Colonic mucosa (tissue), 4 donors: ENCODE results near the gene AFF3. TPM values are rescaled to one million over a fixed set of nuclear protein-coding genes. Genes with fewer than 3 reads are reported as not detected.

ENCODE experiments used
- DNase-seq: peaks from one replicate; pipeline ENCODE4 v3.0.0-alpha.2; 2020
- H3K27ac ChIP-seq: fragments of 200-600 bp; one replicate; pipeline ENCODE4 v1.8.0; 2021
- H3K27me3 ChIP-seq: fragments of 200-600 bp; one replicate; pipeline ENCODE4 v1.8.0; 2021
- H3K36me3 ChIP-seq: fragments of 200-600 bp; one replicate; pipeline ENCODE4 v1.8.0; 2021
- H3K4me1 ChIP-seq: fragments of 200-600 bp; one replicate; pipeline ENCODE4 v1.8.0; 2021; ENCODE audit warnings: mild to moderate bottlenecking
- H3K4me3 ChIP-seq: fragments of 200-600 bp; one replicate; pipeline ENCODE4 v1.8.0; 2021
- H3K9ac ChIP-seq, 2 donors: one replicate each; pipeline ENCODE4 v1.7.0; 2013; ENCODE audit warnings: control low read depth in 2 of 2, low read depth in 2 of 2, low read length in 2 of 2
- H3K9me3 ChIP-seq: fragments of 200-600 bp; one replicate; pipeline ENCODE4 v1.8.0; 2021
- intact Hi-C: fragments of 100-400 bp; cut with DNase I; formaldehyde crosslinking; loops from one replicate; pipeline ENCODE4 v1.14.1; 2022
- total RNA-seq, 2 donors: library from RNA; stranded (reverse); fragmentation: NEBNext Ultra II Directional in 1 of 2; extraction: Animal tissue kit (Norgen Biotek cat#: 25700) in 1 of 2; gene quantifications; one replicate each; pipeline ENCODE4 v1.2.1, GENCODE V29; 2021
- TF ChIP-seq, protein P1 (sequence below): fragments of 200-600 bp; IDR thresholded peaks from one replicate; pipeline ENCODE4 v1.8.0; 2022; ENCODE audit warnings: antibody characterized with exemption, mild to moderate bottlenecking
- donor health status: healthy.
- donor health status: DM: no; HTN: no; CAD: no.
- donor health status: DM: no; HTN: no; CAD: no.

The AFF3 gene
- total RNA-seq, 2 donors from 2014 or later = 0.86 to 2.6 TPM

DNA sequence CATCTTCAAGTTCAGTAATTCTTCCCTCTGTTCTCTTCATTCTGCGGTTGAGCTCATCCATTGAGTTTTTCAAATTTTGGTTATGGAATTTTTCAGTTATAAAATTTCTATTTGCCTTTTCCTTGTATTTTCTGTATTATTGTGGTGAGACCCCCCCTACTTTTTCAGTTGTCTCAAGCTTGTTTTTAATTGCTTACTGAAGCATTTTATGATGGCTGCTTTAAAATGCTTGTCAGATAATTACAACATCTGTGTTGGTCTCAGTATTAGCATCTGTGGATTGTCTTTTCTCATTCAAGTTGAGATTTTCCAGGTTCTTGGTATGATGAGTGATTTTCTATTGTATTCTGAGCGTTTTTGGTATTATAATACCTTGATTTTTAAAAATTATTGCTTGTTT is 531.4 kb downstream of the AFF3 start:
- Histone ChIP-seq H3K4me1 (no peaks in the 10 kb centered on the region), H3K9me3 (no peaks in the 10 kb centered on the region), H3K27me3 (no peaks in the 10 kb centered on the region), H3K9ac (no peak overlapping the region), H3K36me3 (no peaks in the 10 kb centered on the region), H3K4me3 (no peak overlapping the region), H3K27ac (no peak overlapping the region)
- DNase-seq = no peak
- TF ChIP-seq, protein P1, sequence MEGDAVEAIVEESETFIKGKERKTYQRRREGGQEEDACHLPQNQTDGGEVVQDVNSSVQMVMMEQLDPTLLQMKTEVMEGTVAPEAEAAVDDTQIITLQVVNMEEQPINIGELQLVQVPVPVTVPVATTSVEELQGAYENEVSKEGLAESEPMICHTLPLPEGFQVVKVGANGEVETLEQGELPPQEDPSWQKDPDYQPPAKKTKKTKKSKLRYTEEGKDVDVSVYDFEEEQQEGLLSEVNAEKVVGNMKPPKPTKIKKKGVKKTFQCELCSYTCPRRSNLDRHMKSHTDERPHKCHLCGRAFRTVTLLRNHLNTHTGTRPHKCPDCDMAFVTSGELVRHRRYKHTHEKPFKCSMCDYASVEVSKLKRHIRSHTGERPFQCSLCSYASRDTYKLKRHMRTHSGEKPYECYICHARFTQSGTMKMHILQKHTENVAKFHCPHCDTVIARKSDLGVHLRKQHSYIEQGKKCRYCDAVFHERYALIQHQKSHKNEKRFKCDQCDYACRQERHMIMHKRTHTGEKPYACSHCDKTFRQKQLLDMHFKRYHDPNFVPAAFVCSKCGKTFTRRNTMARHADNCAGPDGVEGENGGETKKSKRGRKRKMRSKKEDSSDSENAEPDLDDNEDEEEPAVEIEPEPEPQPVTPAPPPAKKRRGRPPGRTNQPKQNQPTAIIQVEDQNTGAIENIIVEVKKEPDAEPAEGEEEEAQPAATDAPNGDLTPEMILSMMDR = no peak
- intact Hi-C loops = no loop called here

DNA sequence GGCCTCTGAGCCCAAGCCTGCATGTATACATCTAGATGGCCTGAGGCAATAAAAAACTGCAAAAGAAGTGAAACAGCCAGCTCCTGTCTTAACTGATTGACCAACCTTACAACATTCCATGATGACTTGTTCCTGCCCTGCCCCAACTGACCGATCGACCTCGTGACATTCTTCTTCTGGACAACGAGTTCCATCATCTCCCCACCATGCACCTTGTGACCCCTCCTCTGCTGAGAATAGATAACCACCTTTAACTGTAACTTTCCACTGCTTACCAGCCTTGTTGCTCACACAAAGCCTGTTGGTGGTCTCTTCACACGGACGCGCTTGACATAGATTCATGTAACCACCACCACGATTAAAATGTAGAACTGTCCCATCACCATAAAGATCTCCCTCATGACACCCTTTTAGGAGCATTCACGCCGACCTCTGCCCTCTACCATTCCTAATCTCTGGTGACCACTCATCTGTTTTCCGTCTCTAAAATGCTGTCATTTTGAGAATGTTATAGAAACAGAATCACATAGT is 532.5 kb downstream of the AFF3 start:
- H3K4me3 ChIP-seq = no peak overlapping the region
- H3K4me1 ChIP-seq = no peaks in the 10 kb centered on the region
- H3K36me3 ChIP-seq = no peaks in the 10 kb centered on the region
- TF ChIP-seq, protein P1 = no peak
- H3K27me3 ChIP-seq = no peaks in the 10 kb centered on the region
- no peak overlapping the region for H3K27ac ChIP-seq
- H3K9me3 ChIP-seq = no peaks in the 10 kb centered on the region
- intact Hi-C loops = no loop called here
- DNase-seq = no peak
- no peak overlapping the region for H3K9ac ChIP-seq

DNA sequence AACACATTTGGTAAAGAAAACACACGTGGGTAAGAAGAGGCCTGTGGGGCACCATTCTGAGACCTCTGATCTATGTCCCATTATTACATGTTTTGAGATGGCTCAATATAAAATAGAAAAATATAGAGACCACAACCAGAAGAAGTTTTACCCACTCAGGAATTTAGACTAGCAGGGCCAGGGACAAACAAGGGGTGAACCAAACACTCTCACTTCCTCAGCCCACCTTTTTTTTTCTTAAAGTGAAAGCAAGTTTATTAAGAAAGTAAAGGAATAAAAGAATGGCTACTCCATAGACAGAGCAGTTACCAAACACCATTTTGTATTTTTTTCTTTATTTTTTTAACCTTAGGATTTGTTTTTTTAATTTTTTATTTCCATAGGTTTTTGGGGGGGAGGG is 533.5 kb downstream of the AFF3 start:
- intact Hi-C loops = no loop called here
- no peaks in the 10 kb centered on the region for H3K9me3 ChIP-seq
- no peaks in the 10 kb centered on the region for H3K4me1 ChIP-seq
- TF ChIP-seq, protein P1 = no peak
- H3K4me3 ChIP-seq = no peak overlapping the region
- no peak for DNase-seq
- H3K27ac ChIP-seq = no peak overlapping the region
- H3K9ac ChIP-seq = no peak overlapping the region
- H3K36me3 ChIP-seq = no peaks in the 10 kb centered on the region
- H3K27me3 ChIP-seq = no peaks in the 10 kb centered on the region

DNA sequence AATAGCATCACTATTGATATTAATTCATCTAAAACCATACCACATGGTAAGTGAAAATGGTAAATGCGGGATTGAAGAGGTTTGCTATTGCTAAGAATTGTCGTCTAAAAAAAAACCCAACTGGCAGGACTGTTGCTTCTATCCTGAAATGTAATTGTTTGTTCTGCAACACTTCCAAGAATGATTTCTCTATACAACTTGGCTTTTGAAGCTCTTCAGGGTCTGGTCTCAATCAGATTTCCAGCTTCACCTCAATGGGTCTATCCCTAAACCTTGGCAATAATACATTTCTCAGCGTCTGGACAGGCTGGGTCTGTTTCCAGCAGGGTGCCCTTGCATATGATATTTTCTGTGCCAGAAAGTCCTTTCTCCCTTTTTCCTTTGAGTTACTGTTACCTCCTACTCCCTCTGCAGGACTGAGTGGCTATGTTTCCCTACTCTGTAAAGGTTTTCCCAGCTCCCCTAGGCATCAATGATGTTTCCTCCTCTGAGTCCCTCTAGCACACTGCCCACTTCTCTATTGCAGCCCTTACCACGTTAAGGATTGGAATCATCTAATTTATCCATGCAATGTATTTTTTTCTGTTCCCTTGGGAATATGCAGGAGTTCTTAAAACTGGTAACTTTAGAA is 534.4 kb downstream of the AFF3 start:
- Histone ChIP-seq H3K4me3 (no peak overlapping the region), H3K27ac (no peak overlapping the region), H3K27me3 (no peaks in the 10 kb centered on the region), H3K9ac (no peak overlapping the region), H3K9me3 (no peaks in the 10 kb centered on the region), H3K4me1 (no peaks in the 10 kb centered on the region), H3K36me3 (no peaks in the 10 kb centered on the region)
- TF ChIP-seq, protein P1 = no peak
- no peak for DNase-seq
- intact Hi-C loops = no loop called here

DNA sequence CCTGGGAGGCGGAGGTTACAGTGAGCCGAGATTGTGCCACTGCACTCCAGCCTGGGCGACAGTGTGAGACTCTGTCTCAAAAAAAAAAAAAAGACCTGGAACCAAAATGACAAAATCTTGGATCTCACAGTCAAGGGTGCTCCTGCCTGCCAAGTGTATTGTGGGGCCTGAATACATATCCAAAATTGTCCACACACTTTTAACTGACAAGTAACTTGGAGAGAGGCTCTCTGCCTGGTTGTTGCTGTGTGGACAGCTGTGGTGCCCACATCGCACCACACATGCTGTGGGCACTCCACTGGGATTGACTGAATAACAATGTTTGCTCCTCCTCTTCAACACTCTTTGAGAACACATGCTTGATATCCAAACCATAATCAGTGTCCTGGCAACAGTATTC is 534.9 kb downstream of the AFF3 start:
- Histone ChIP-seq H3K9me3 (no peaks in the 10 kb centered on the region), H3K4me3 (no peak overlapping the region), H3K27ac (no peak overlapping the region), H3K27me3 (no peaks in the 10 kb centered on the region), H3K9ac (no peak overlapping the region), H3K4me1 (no peaks in the 10 kb centered on the region), H3K36me3 (no peaks in the 10 kb centered on the region)
- DNase-seq = no peak
- intact Hi-C loops = no loop called here
- TF ChIP-seq, protein P1 = no peak
